Neural progenitor cell (in vitro differentiated cells): ENCODE measurements around the gene ZSCAN29. TPM values are rescaled to one million over a fixed set of nuclear protein-coding genes. Genes with fewer than 3 reads are reported as not detected.
A peak's percentile ranks its signal among the peaks of the same experiment; 100 is the strongest.

Experiments used
- DNase-seq: peaks from one replicate; pipeline ENCODE4 v3.0.0-alpha.2; 2016; ENCODE audit warnings: low spot score
- H2AFZ ChIP-seq: fragments of 200-600 bp; sonication (generic); replicated peaks from 2 replicates; pipeline ENCODE4 v1.6.1; 2016; ENCODE audit warnings: antibody characterized with exemption
- H3F3A ChIP-seq: fragments of 200-600 bp; sonication (generic); 2 replicates; pipeline ENCODE4 v1.6.1; 2016; ENCODE audit warnings: antibody characterized with exemption, low read depth
- H3K27ac ChIP-seq: fragments of 200-600 bp; sonication (generic); 2 replicates; pipeline ENCODE4 v1.5.1; 2016; ENCODE audit warnings: mild to moderate bottlenecking
- H3K27me3 ChIP-seq: fragments of 200-600 bp; sonication (generic); 2 replicates; pipeline ENCODE4 v1.6.1; 2016; ENCODE audit warnings: mild to moderate bottlenecking, moderate library complexity
- H3K36me3 ChIP-seq: fragments of 200-600 bp; sonication (generic); 2 replicates; pipeline ENCODE4 v1.5.1; 2016
- H3K4me1 ChIP-seq: fragments of 200-600 bp; sonication (generic); 2 replicates; pipeline ENCODE4 v1.6.1; 2016; ENCODE audit warnings: mixed run types
- H3K4me2 ChIP-seq: fragments of 200-600 bp; sonication (generic); 2 replicates; pipeline ENCODE4 v1.6.1; 2016
- H3K4me3 ChIP-seq: fragments of 200-600 bp; sonication (generic); 2 replicates; pipeline ENCODE4 v1.5.1; 2016
- H3K79me2 ChIP-seq: fragments of 200-600 bp; sonication (generic); 2 replicates; pipeline ENCODE4 v1.6.1; 2016; ENCODE audit warnings: low read depth
- H3K9ac ChIP-seq: fragments of 200-600 bp; sonication (generic); 2 replicates; pipeline ENCODE4 v1.6.1; 2016
- H3K9me3 ChIP-seq: fragments of 200-600 bp; sonication (generic); 2 replicates; pipeline ENCODE4 v1.5.1; 2016; ENCODE audit warnings: low read depth
- H4K20me1 ChIP-seq: fragments of 200-600 bp; sonication (generic); 2 replicates; pipeline ENCODE4 v1.6.1; 2016; ENCODE audit warnings: low read depth
- H3K27ac Mint-ChIP-seq: 3 replicates; pipeline ENCODE4 v1.8.0; 2021; ENCODE audit warnings: mixed read lengths
- H3K27me3 Mint-ChIP-seq: 2 replicates; pipeline ENCODE4 v1.8.0; 2022; ENCODE audit warnings: low read depth, mild to moderate bottlenecking, inconsistent platforms, moderate library complexity, mixed read lengths; ENCODE audit not compliant: insufficient read depth
- H3K36me3 Mint-ChIP-seq: 3 replicates; pipeline ENCODE4 v1.8.0; 2021; ENCODE audit warnings: mixed read lengths
- H3K4me1 Mint-ChIP-seq: 3 replicates; pipeline ENCODE4 v1.8.0; 2021; ENCODE audit warnings: mixed read lengths
- H3K4me3 Mint-ChIP-seq: 3 replicates; pipeline ENCODE4 v1.8.0; 2021; ENCODE audit warnings: mild to moderate bottlenecking, moderate library complexity, mixed read lengths
- H3K9me3 Mint-ChIP-seq: 3 replicates; pipeline ENCODE4 v1.8.0; 2020; ENCODE audit warnings: mixed read lengths
- CTCF ChIP-seq: fragments of 200-600 bp; sonication (generic); IDR thresholded peaks from 2 replicates; pipeline ENCODE4 v1.5.1; 2017; ENCODE audit warnings: antibody characterized with exemption, mild to moderate bottlenecking
- EZH2 ChIP-seq: fragments of 200-600 bp; sonication (generic); IDR thresholded peaks from 2 replicates; pipeline ENCODE4 v1.6.1; 2017; ENCODE audit warnings: antibody characterized with exemption, mild to moderate bottlenecking, moderate library complexity
- EZH2phosphoT487 ChIP-seq: fragments of 200-600 bp; sonication (generic); IDR thresholded peaks from 2 replicates; pipeline ENCODE4 v1.6.1; 2017; ENCODE audit warnings: antibody characterized with exemption
- total RNA-seq: library from RNA; depleted of rRNA; stranded (reverse); fragments of >200 nt; gene quantifications from 2 replicates; pipeline ENCODE4 v1.2.3, GENCODE V29; 2015; ENCODE audit warnings: low replicate concordance

Gene ZSCAN29
- total RNA-seq, 1 donor from 2014 or later, result 27.1 TPM

DNA sequence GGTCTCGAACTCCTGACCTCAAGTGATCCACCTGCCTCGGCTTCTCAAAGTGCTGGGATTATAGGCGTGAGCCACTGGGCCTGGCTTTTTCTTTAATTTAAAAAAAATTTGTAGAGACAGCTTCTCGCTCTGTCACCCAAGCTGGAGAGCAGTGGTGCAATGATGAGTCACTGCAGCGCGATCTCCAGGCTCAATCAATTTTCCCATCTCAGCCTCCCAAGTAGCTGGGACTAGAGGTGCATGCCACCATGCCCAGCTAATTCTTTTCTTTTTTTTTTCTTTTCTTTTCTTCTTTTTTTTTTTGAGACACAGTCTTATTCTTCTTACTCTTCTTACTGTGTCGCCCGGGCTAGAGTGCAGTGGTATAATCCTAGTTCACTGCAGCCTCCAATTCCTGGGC, 19.9 kb upstream of the ZSCAN29 start:
- Histone ChIP-seq H3K9ac (no peak overlapping the region), H3K36me3 (no peaks in the 10 kb centered on the region), H3K79me2 (no peaks in the 10 kb centered on the region), H3K4me1 (no peaks in the 10 kb centered on the region), H3K4me2 (no peak overlapping the region), H3K4me3 (no peak overlapping the region), H3K9me3 (no peaks in the 10 kb centered on the region), H3F3A (no peaks in the 10 kb centered on the region), H4K20me1 (no peaks in the 10 kb centered on the region), H2AFZ (no peak overlapping the region), H3K27me3 (no peaks in the 10 kb centered on the region), H3K27ac (no peak overlapping the region)
- H3K9me3 Mint-ChIP-seq, result no peaks in the 10 kb centered on the region
- H3K36me3 Mint-ChIP-seq, result peaks cover 31% of the 10 kb centered on the region
- no peak overlapping the region for H3K4me3 Mint-ChIP-seq
- H3K27me3 Mint-ChIP-seq, result peaks cover 4% of the 10 kb centered on the region
- TF ChIP-seq CTCF (no peak), EZH2 (no peak), EZH2phosphoT487 (no peak)
- peak overlapping the region; percentile 59 for H3K27ac Mint-ChIP-seq
- DNase-seq, result no peak
- H3K4me1 Mint-ChIP-seq, result no peaks in the 10 kb centered on the region

DNA sequence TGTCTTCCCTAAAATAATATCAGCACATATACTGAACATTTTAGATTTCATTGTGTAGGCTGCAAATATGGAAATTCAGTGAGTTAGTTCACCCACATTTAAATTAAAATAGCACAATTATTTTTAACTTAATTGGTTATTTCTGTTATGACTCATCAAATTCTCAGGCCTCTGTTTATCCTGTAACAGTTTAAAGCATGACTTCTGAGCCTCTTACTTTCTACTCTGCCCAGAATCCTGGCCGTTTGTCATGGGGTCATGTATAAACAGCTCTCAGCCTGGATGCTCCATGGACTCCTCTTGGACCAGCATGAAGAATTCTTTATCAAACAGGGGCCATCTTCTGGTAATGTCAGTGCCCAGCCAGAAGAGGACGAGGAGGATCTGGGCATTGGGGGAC, 12.2 kb upstream of the ZSCAN29 start:
- Histone ChIP-seq H2AFZ (no peak overlapping the region), H3F3A (no peaks in the 10 kb centered on the region)
- peaks cover 41% of the 10 kb centered on the region for H3K36me3 Mint-ChIP-seq

GRCh38 chr15:43382310-43382709, 11.5 kb upstream of the ZSCAN29 start:
- no peaks in the 10 kb centered on the region for H3K4me1 Mint-ChIP-seq
- Histone ChIP-seq H3K27me3 (no peaks in the 10 kb centered on the region), H3K79me2 (no peaks in the 10 kb centered on the region), H3K4me1 (no peaks in the 10 kb centered on the region), H3F3A (no peaks in the 10 kb centered on the region), H3K27ac (no peak overlapping the region), H4K20me1 (no peaks in the 10 kb centered on the region), H3K4me3 (no peak overlapping the region), H3K36me3 (peaks cover 8% of the 10 kb centered on the region), H3K9ac (no peak overlapping the region), H3K9me3 (no peaks in the 10 kb centered on the region), H3K4me2 (no peak overlapping the region), H2AFZ (no peak overlapping the region)
- no peak for DNase-seq
- H3K27me3 Mint-ChIP-seq, result no peaks in the 10 kb centered on the region
- H3K36me3 Mint-ChIP-seq, result peaks cover 45% of the 10 kb centered on the region
- H3K4me3 Mint-ChIP-seq, result no peak overlapping the region
- no peaks in the 10 kb centered on the region for H3K9me3 Mint-ChIP-seq
- TF ChIP-seq EZH2, result no peak
- TF ChIP-seq CTCF, result no peak
- no peak for TF ChIP-seq EZH2phosphoT487
- no peak overlapping the region for H3K27ac Mint-ChIP-seq

More for the DNA sequence above, 12.2 kb upstream of the ZSCAN29 start:
- Histone ChIP-seq H3K9me3 (no peaks in the 10 kb centered on the region), H3K4me3 (no peak overlapping the region), H3K27ac (no peak overlapping the region), H3K36me3 (peaks cover 8% of the 10 kb centered on the region), H3K27me3 (no peaks in the 10 kb centered on the region), H3K79me2 (no peaks in the 10 kb centered on the region), H3K4me2 (no peak overlapping the region), H3K4me1 (no peaks in the 10 kb centered on the region), H4K20me1 (no peaks in the 10 kb centered on the region), H3K9ac (no peak overlapping the region)
- no peaks in the 10 kb centered on the region for H3K9me3 Mint-ChIP-seq
- no peak overlapping the region for H3K4me3 Mint-ChIP-seq
- no peaks in the 10 kb centered on the region for H3K4me1 Mint-ChIP-seq
- H3K27ac Mint-ChIP-seq, result no peak overlapping the region
- H3K27me3 Mint-ChIP-seq, result no peaks in the 10 kb centered on the region
- no peak for DNase-seq
- TF ChIP-seq EZH2phosphoT487 (no peak), CTCF (no peak), EZH2 (no peak)
